Measurements from ENCODE around the gene CCHCR1.
"Not testable (repeated sequence)": the region's sequence is repeated elsewhere in the genome, so short reads cannot be mapped to it uniquely, and the experiment has no call there.

CCHCR1 gene

GRCh38 chr6:31179896-31180295 is 22.3 kb upstream of the CCHCR1 start:
- no peak for DNase-seq

- no peak for DNase-seq
These were observed 21.4 kb upstream of the CCHCR1 start for GRCh38 chr6:31179042-31179386.

- DNase-seq = no peak
These were observed 20.8 kb upstream of the CCHCR1 start for GRCh38 chr6:31178143-31179041.

GRCh38 chr6:31175971-31176370 is 18.4 kb upstream of the CCHCR1 start:
- no peak for DNase-seq

GRCh38 chr6:31174378-31174777 is 16.8 kb upstream of the CCHCR1 start:
- DNase-seq = no peak

GRCh38 chr6:31173406-31173805 is 15.8 kb upstream of the CCHCR1 start:
- no peak for DNase-seq

- DNase-seq = no peak
These were observed 15.4 kb upstream of the CCHCR1 start for GRCh38 chr6:31172973-31173384.

- DNase-seq = no peak
These were observed 14.6 kb upstream of the CCHCR1 start for GRCh38 chr6:31171931-31172905.

GRCh38 chr6:31170987-31171671 is 13.5 kb upstream of the CCHCR1 start:
- DNase-seq = no peak

- no peak for DNase-seq
These were observed 12.9 kb upstream of the CCHCR1 start, which contains the start of gene POU5F1 for GRCh38 chr6:31170600-31170881. Gene POU5F1 (minus strand): TSS chr6:31170682. CDS start chr6:31170620, 62 bp downstream.

- DNase-seq = not testable (repeated sequence)
These were observed 12.4 kb upstream of the CCHCR1 start for GRCh38 chr6:31169858-31170599.

- DNase-seq = no peak
These were observed 11.7 kb upstream of the CCHCR1 start for GRCh38 chr6:31169123-31169857.

- no peak for DNase-seq
These were observed 11.0 kb upstream of the CCHCR1 start for GRCh38 chr6:31168606-31169005.

- no peak for DNase-seq
These were observed 8.4 kb upstream of the CCHCR1 start for GRCh38 chr6:31165986-31166385.

GRCh38 chr6:31165064-31165832 is 7.6 kb upstream of the CCHCR1 start:
- not testable (repeated sequence) for DNase-seq

- not testable (repeated sequence) for DNase-seq
These were observed 7.0 kb upstream of the CCHCR1 start for GRCh38 chr6:31164475-31165063.

- DNase-seq = no peak
These were observed 6.3 kb upstream of the CCHCR1 start for GRCh38 chr6:31163922-31164321.

GRCh38 chr6:31162463-31163165 is 5.0 kb upstream of the CCHCR1 start:
- DNase-seq = no peak

- DNase-seq = no peak
These were observed 3.9 kb upstream of the CCHCR1 start for GRCh38 chr6:31161216-31162126.

Data from MV-4-11 (cell line).